SH-SY5Y (cell line): Measurements from ENCODE around the gene MFN2.

Experiments used
- GATA2 ChIP-seq: IDR thresholded peaks from 2 replicates; pipeline ENCODE4 v1.6.1; 2011; ENCODE audit warnings: mild to moderate bottlenecking, low read depth, low read length
- GATA3 ChIP-seq: IDR thresholded peaks from 2 replicates; pipeline ENCODE4 v1.6.1; 2011; ENCODE audit warnings: low read depth, mild to moderate bottlenecking, low read length, moderate library complexity

- TF ChIP-seq GATA2, result no peak
- no peak for TF ChIP-seq GATA3
These were observed 23.5 kb downstream of the MFN2 start for GRCh38 chr1:12003762-12004161.
